GM23338 (cell line): Measurements from ENCODE around the gene RSPH4A. TPM values are rescaled to one million over a fixed set of nuclear protein-coding genes. Genes with fewer than 3 reads are reported as not detected.

Source experiments
- ATAC-seq: fragments of 200-7000 bp; cut with Tn5 transposase; 3 replicates; pipeline ENCODE4 v1.9.1; 2020
- DNase-seq: peaks from one replicate; pipeline ENCODE4 v3.0.0-alpha.2; 2015; ENCODE audit warnings: low spot score
- H2AFZ ChIP-seq: fragments of 200-600 bp; sonication (generic); 2 replicates; pipeline ENCODE4 v1.8.0; 2016; ENCODE audit warnings: antibody characterized with exemption, mild to moderate bottlenecking, moderate library complexity
- H3F3A ChIP-seq: fragments of 200-600 bp; sonication (generic); replicated peaks from 2 replicates; pipeline ENCODE4 v1.8.0; 2017; ENCODE audit warnings: antibody characterized with exemption, mixed run types, low read depth
- H3K27ac ChIP-seq: fragments of 200-600 bp; sonication (generic); 2 replicates; pipeline ENCODE4 v1.6.1; 2016; ENCODE audit warnings: low read depth
- H3K27me3 ChIP-seq: fragments of 200-600 bp; sonication (generic); 2 replicates; pipeline ENCODE4 v1.8.0; 2016; ENCODE audit warnings: mild to moderate bottlenecking, mixed run types, moderate library complexity; ENCODE audit not compliant: insufficient read depth
- H3K36me3 ChIP-seq: fragments of 200-600 bp; sonication (generic); 2 replicates; pipeline ENCODE4 v1.8.0; 2016; ENCODE audit warnings: mild to moderate bottlenecking; ENCODE audit not compliant: insufficient read depth
- H3K4me1 ChIP-seq: fragments of 200-600 bp; sonication (generic); 2 replicates; pipeline ENCODE4 v1.8.0; 2016; ENCODE audit warnings: mild to moderate bottlenecking, moderate library complexity; ENCODE audit not compliant: insufficient read depth
- H3K4me2 ChIP-seq: fragments of 200-600 bp; sonication (generic); 2 replicates; pipeline ENCODE4 v1.7.1; 2017; ENCODE audit warnings: mixed run types
- H3K4me3 ChIP-seq: fragments of 200-600 bp; sonication (generic); 2 replicates; pipeline ENCODE4 v1.6.1; 2016; ENCODE audit warnings: mixed run types
- H3K79me2 ChIP-seq: fragments of 200-600 bp; sonication (generic); replicated peaks from 2 replicates; pipeline ENCODE4 v1.8.0; 2017; ENCODE audit warnings: mild to moderate bottlenecking; ENCODE audit not compliant: insufficient read depth
- H3K9me2 ChIP-seq: fragments of 200-600 bp; sonication (generic); 2 replicates; pipeline ENCODE4 v1.8.0; 2017; ENCODE audit not compliant: insufficient read depth
- H4K20me1 ChIP-seq: fragments of 200-600 bp; sonication (generic); replicated peaks from 2 replicates; pipeline ENCODE4 v1.8.0; 2017; ENCODE audit warnings: mild to moderate bottlenecking; ENCODE audit not compliant: insufficient read depth
- H3K27ac Mint-ChIP-seq: 2 replicates; pipeline ENCODE4 v1.8.0; 2020; ENCODE audit warnings: inconsistent platforms, mild to moderate bottlenecking, moderate library complexity, mixed read lengths
- H3K27me3 Mint-ChIP-seq: 3 replicates; pipeline ENCODE4 v1.8.0; 2022; ENCODE audit warnings: low read depth, mild to moderate bottlenecking, moderate library complexity, mixed read lengths, inconsistent platforms; ENCODE audit not compliant: insufficient read depth, poor library complexity
- H3K36me3 Mint-ChIP-seq: 3 replicates; pipeline ENCODE4 v1.8.0; 2021; ENCODE audit warnings: low read depth, mild to moderate bottlenecking, inconsistent platforms, moderate library complexity, mixed read lengths
- H3K4me1 Mint-ChIP-seq: 3 replicates; pipeline ENCODE4 v1.8.0; 2020; ENCODE audit warnings: mild to moderate bottlenecking, inconsistent platforms, mixed read lengths
- H3K4me3 Mint-ChIP-seq: 3 replicates; pipeline ENCODE4 v1.8.0; 2021; ENCODE audit warnings: moderate library complexity, mild to moderate bottlenecking, inconsistent platforms, mixed read lengths
- H3K9me3 Mint-ChIP-seq: 3 replicates; pipeline ENCODE4 v1.8.0; 2020; ENCODE audit warnings: moderate library complexity, mild to moderate bottlenecking, inconsistent platforms, mixed read lengths
- CREB1 ChIP-seq: fragments of 250-450 bp; sonication (Bioruptor Pico); IDR thresholded peaks from 2 replicates; pipeline ENCODE4 v1.5.0; 2020; ENCODE audit warnings: low read depth, mild to moderate bottlenecking, moderate library complexity
- CTCF ChIP-seq, 2 experiments: fragments of 200-600 bp in 1 of 2; sonication (generic) in 1 of 2; conservative IDR thresholded peaks; 2 replicates each; pipeline versions ENCODE4 v1.5.1 to v1.6.1; 2016 to 2017; ENCODE audit warnings: antibody characterized with exemption in 2 of 2, low read depth in 2 of 2, mild to moderate bottlenecking in 2 of 2, moderate library complexity in 1 of 2
- EZH2 ChIP-seq: fragments of 200-600 bp; sonication (generic); IDR thresholded peaks from one replicate; pipeline ENCODE4 v1.8.0; 2017; ENCODE audit warnings: antibody characterized with exemption, mild to moderate bottlenecking, low read depth; ENCODE audit not compliant: unreplicated experiment
- EZH2phosphoT487 ChIP-seq: fragments of 200-600 bp; sonication (generic); IDR thresholded peaks from one replicate; pipeline ENCODE4 v1.8.1; 2018; ENCODE audit warnings: antibody characterized with exemption; ENCODE audit not compliant: unreplicated experiment
- JUNB ChIP-seq: IDR thresholded peaks from one replicate; pipeline ENCODE4 v1.6.1; 2016; ENCODE audit warnings: antibody characterized with exemption; ENCODE audit not compliant: unreplicated experiment
- POLR2AphosphoS5 ChIP-seq: IDR thresholded peaks from 2 replicates; pipeline ENCODE4 v1.6.1; 2016; ENCODE audit warnings: antibody characterized with exemption, low read depth
- REST ChIP-seq: IDR thresholded peaks from one replicate; pipeline ENCODE4 v1.6.1; 2018; ENCODE audit warnings: antibody characterized with exemption; ENCODE audit not compliant: unreplicated experiment
- STAT1 ChIP-seq: IDR thresholded peaks from one replicate; pipeline ENCODE4 v1.6.1; 2016; ENCODE audit warnings: antibody characterized with exemption; ENCODE audit not compliant: unreplicated experiment
- ZNF331 ChIP-seq: fragments of 250-450 bp; sonication (Bioruptor Pico); IDR thresholded peaks from 2 replicates; pipeline ENCODE4 v1.5.0; 2020; ENCODE audit warnings: low read depth, mild to moderate bottlenecking, moderate library complexity
- long read RNA-seq: library from polyadenylated mRNA; unstranded; transcript quantifications from one replicate; pipeline ENCODE4 v2.0.0, GENCODE V29; 2020; ENCODE audit not compliant: unreplicated experiment
- polyA plus RNA-seq: library from polyadenylated mRNA; unstranded; fragments of >200 nt; fragmentation: Nextera tagmentation; extraction: Ambion mirVana; gene quantifications from 2 replicates; pipeline ENCODE4 v1.2.1, GENCODE V29; 2016
- total RNA-seq: library from RNA; depleted of rRNA; stranded (reverse); fragments of >200 nt; shearing (Covaris generic); gene quantifications from 2 replicates; pipeline ENCODE4 v1.2.3, GENCODE V29; 2014; rRNA removed

The RSPH4A gene
- total RNA-seq (0.08 and 0.52 TPM in 2 replicates), polyA plus RNA-seq (0.54 and 1.0 TPM in 2 replicates)
- long read RNA-seq, partial matches to known transcripts = 0 of 1 reads
- long read RNA-seq, other reads (novel, unspliced or antisense) = 0 of 1 reads

GRCh38 chr6:116615937-116616736 is at the start of gene RSPH4A:
TSS of gene RSPH4A (plus strand) at chr6:116616479. CDS start at chr6:116616624, 145 bp downstream.
- Histone ChIP-seq H3K79me2 (no peaks in the 10 kb centered on the region), H3K4me2 (peak within 1 kb of the TSS; percentile 72), H3F3A (no peaks in the 10 kb centered on the region), H3K27me3 (peaks cover 15% of the 10 kb centered on the region), H3K4me3 (peak within 1 kb of the TSS; percentile 56), H3K36me3 (no peaks in the 10 kb centered on the region), H4K20me1 (no peaks in the 10 kb centered on the region), H2AFZ (peak within 1 kb of the TSS; percentile 98), H3K27ac (peak within 1 kb of the TSS; percentile 68; the same call in 1 of the 2 replicates), H3K9me2 (no peaks in the 10 kb centered on the region), H3K4me1 (peaks cover 3% of the 10 kb centered on the region; the same call in 1 of the 2 replicates)
- Mint-ChIP-seq H3K27me3 (peaks cover 16% of the 10 kb centered on the region), H3K4me1 (peaks cover 18% of the 10 kb centered on the region), H3K27ac (peak within 1 kb of the TSS; percentile 98), H3K4me3 (peak within 1 kb of the TSS; percentile 91), H3K9me3 (no peaks in the 10 kb centered on the region), H3K36me3 (no peaks in the 10 kb centered on the region)
- ATAC-seq (peak; percentile 99), DNase-seq (peak; percentile 99)
- TF ChIP-seq CREB1 (CRISPR knock-in tag) (0 out of 2 replicates have a peak, but pooled peaks have one; percentile 41), CTCF (conservative IDR thresholded peaks at IDR 0.05; ENCODE audit: low read depth in 2 of 2) (peak in 1 of 2 experiments; percentile 64; a peak in 2 of 4 replicates), JUNB (no peak), EZH2 (no peak), REST (no peak), POLR2AphosphoS5 (peak; percentile 99)

DNA sequence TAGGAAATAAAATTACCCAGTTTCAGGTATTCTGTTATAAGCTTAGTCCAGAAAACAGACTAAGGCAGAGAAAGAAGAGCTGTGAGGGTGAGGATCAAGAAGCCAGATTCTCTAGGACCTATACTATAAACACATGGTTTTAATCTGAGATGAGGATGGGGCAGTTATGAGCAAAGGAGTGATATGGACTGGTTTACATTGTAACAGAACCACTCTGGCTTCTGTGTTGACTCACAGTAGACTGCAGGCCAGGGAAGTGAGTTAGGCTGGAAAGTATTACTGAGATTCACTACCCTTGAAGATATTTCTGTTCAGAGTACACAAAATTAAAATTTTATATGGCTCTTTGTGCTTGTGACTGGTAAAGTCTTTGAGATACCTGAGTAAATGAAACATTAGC is 48.2 kb upstream of the RSPH4A start:
- H3K27me3 Mint-ChIP-seq = peaks cover 2% of the 10 kb centered on the region
- no peaks in the 10 kb centered on the region; the same call in 2 of the 3 replicates for H3K9me3 Mint-ChIP-seq
- no peak overlapping the region for H2AFZ ChIP-seq
- ATAC-seq (no peak), DNase-seq (no peak)
- H3K4me2 ChIP-seq = no peak overlapping the region
- peaks cover 11% of the 10 kb centered on the region for H3F3A ChIP-seq
- H3K4me3 ChIP-seq = no peak overlapping the region
- H3K36me3 Mint-ChIP-seq = no peaks in the 10 kb centered on the region
- H3K27me3 ChIP-seq = no peaks in the 10 kb centered on the region
- no peak overlapping the region for H3K27ac Mint-ChIP-seq
- no peak overlapping the region for H3K4me3 Mint-ChIP-seq
- no peaks in the 10 kb centered on the region for H3K36me3 ChIP-seq
- H3K4me1 ChIP-seq = peaks cover 11% of the 10 kb centered on the region; the same call in 1 of the 2 replicates
- peaks cover 21% of the 10 kb centered on the region for H3K79me2 ChIP-seq
- no peak overlapping the region for H3K27ac ChIP-seq
- peaks cover 7% of the 10 kb centered on the region for H3K4me1 Mint-ChIP-seq
- no peaks in the 10 kb centered on the region for H4K20me1 ChIP-seq
- no peaks in the 10 kb centered on the region for H3K9me2 ChIP-seq
- TF ChIP-seq POLR2AphosphoS5 (no peak), CTCF (conservative IDR thresholded peaks at IDR 0.05; ENCODE audit: low read depth in 2 of 2) (no peak), REST (no peak), STAT1 (no peak), EZH2 (no peak), EZH2phosphoT487 (no peak), JUNB (no peak), ZNF331 (CRISPR knock-in tag) (no peak)
